SJCRH30 (cell line): ENCODE results near the gene OR2V1. TPM values are rescaled to one million over a fixed set of nuclear protein-coding genes. Genes with fewer than 3 reads are reported as not detected.
"Not testable (repeated sequence)": the region's sequence is repeated elsewhere in the genome, so short reads cannot be mapped to it uniquely, and the experiment has no call there.

ENCODE experiments used
- DNase-seq, 2 experiments: peaks; one replicate each; pipeline ENCODE4 v3.0.0-alpha.2; 2015 to 2020
- H3K27ac ChIP-seq: fragments of 250-450 bp; sonication (Bioruptor Pico); 2 replicates; pipeline ENCODE4 v1.5.1; 2020; ENCODE audit warnings: mild to moderate bottlenecking, moderate library complexity
- H3K27me3 ChIP-seq: fragments of 250-450 bp; sonication (Bioruptor Pico); 2 replicates; pipeline ENCODE4 v1.5.1; 2020; ENCODE audit warnings: mild to moderate bottlenecking, moderate library complexity
- H3K36me3 ChIP-seq: fragments of 250-450 bp; sonication (Bioruptor Pico); 2 replicates; pipeline ENCODE4 v1.5.1; 2020; ENCODE audit warnings: mild to moderate bottlenecking, moderate library complexity
- H3K4me1 ChIP-seq: fragments of 250-450 bp; sonication (Bioruptor Pico); 2 replicates; pipeline ENCODE4 v1.5.1; 2020; ENCODE audit warnings: mild to moderate bottlenecking, moderate library complexity
- H3K4me3 ChIP-seq: fragments of 250-450 bp; sonication (Bioruptor Pico); 2 replicates; pipeline ENCODE4 v1.5.1; 2020; ENCODE audit warnings: mild to moderate bottlenecking, moderate library complexity
- H3K9me3 ChIP-seq: fragments of 250-450 bp; sonication (Bioruptor Pico); replicated peaks from 2 replicates; pipeline ENCODE4 v1.5.1; 2020; ENCODE audit warnings: mild to moderate bottlenecking, moderate library complexity
- total RNA-seq: library from RNA; depleted of rRNA; stranded (reverse); fragments of >200 nt; shearing (Covaris generic); gene quantifications from 2 replicates; pipeline ENCODE4 v1.2.3, GENCODE V29; 2014

Gene OR2V1
- total RNA-seq, 1 experiment from 2014 or later, result 0.10 TPM

GRCh38 chr5:181164076-181164952 is 33.3 kb upstream of the OR2V1 start:
- no peaks in the 10 kb centered on the region for H3K9me3 ChIP-seq
- no peaks in the 10 kb centered on the region for H3K36me3 ChIP-seq
- no peak overlapping the region for H3K4me3 ChIP-seq
- no peak overlapping the region for H3K27ac ChIP-seq
- H3K27me3 ChIP-seq, result no peaks in the 10 kb centered on the region
- H3K4me1 ChIP-seq, result peaks cover 11% of the 10 kb centered on the region
- DNase-seq, result peak in 1 of 2 experiments; percentile 33

- Histone ChIP-seq H3K27me3 (no peaks in the 10 kb centered on the region), H3K27ac (no peak overlapping the region), H3K36me3 (no peaks in the 10 kb centered on the region), H3K4me1 (peaks cover 11% of the 10 kb centered on the region), H3K9me3 (no peaks in the 10 kb centered on the region), H3K4me3 (no peak overlapping the region)
- no peak for DNase-seq
Measured at GRCh38 chr5:181163487-181164075, 32.6 kb upstream of the OR2V1 start.

- Histone ChIP-seq H3K36me3 (no peaks in the 10 kb centered on the region), H3K4me1 (peaks cover 11% of the 10 kb centered on the region), H3K27me3 (no peaks in the 10 kb centered on the region), H3K9me3 (no peaks in the 10 kb centered on the region), H3K27ac (peak overlapping the region; percentile 24), H3K4me3 (peak overlapping the region; percentile 53)
- no peak for DNase-seq
Measured at GRCh38 chr5:181161534-181162175, 30.7 kb upstream of the OR2V1 start.

- peak; percentile 80 to 87 for DNase-seq
- H3K36me3 ChIP-seq, H3K9me3 ChIP-seq, H3K27me3 ChIP-seq: not testable (repeated sequence)
- Histone ChIP-seq H3K4me1 (peaks cover 11% of the 10 kb centered on the region), H3K27ac (peak overlapping the region; percentile 24), H3K4me3 (peak overlapping the region; percentile 67)
Measured at GRCh38 chr5:181160755-181161533, 30.0 kb upstream of the OR2V1 start.

GRCh38 chr5:181160152-181160754 is 29.3 kb upstream of the OR2V1 start:
- peak; percentile 75 to 77 for DNase-seq
- Histone ChIP-seq H3K27ac (peak overlapping the region; percentile 62), H3K4me3 (peak overlapping the region; percentile 67), H3K9me3 (no peaks in the 10 kb centered on the region), H3K4me1 (peaks cover 11% of the 10 kb centered on the region), H3K27me3 (no peaks in the 10 kb centered on the region), H3K36me3 (no peaks in the 10 kb centered on the region)

GRCh38 chr5:181159286-181160151 is 28.6 kb upstream of the OR2V1 start:
- no peaks in the 10 kb centered on the region for H3K27me3 ChIP-seq
- peak overlapping the region; percentile 67 for H3K4me3 ChIP-seq
- H3K9me3 ChIP-seq, result no peaks in the 10 kb centered on the region
- H3K4me1 ChIP-seq, result peaks cover 11% of the 10 kb centered on the region
- H3K36me3 ChIP-seq, result no peaks in the 10 kb centered on the region
- no peak overlapping the region for H3K27ac ChIP-seq
- peak; percentile 85 to 95 for DNase-seq

- Histone ChIP-seq H3K4me3 (no peak overlapping the region), H3K4me1 (peaks cover 11% of the 10 kb centered on the region), H3K9me3 (no peaks in the 10 kb centered on the region), H3K27ac (no peak overlapping the region), H3K36me3 (no peaks in the 10 kb centered on the region), H3K27me3 (no peaks in the 10 kb centered on the region)
- DNase-seq, result no peak
Measured at GRCh38 chr5:181158869-181159268, 27.9 kb upstream of the OR2V1 start.

- H3K4me1 ChIP-seq, result peaks cover 11% of the 10 kb centered on the region
- no peaks in the 10 kb centered on the region for H3K27me3 ChIP-seq
- no peak overlapping the region for H3K4me3 ChIP-seq
- DNase-seq, result no peak
- no peaks in the 10 kb centered on the region for H3K9me3 ChIP-seq
- H3K36me3 ChIP-seq, result no peaks in the 10 kb centered on the region
- no peak overlapping the region for H3K27ac ChIP-seq
Measured at GRCh38 chr5:181156758-181157157, 25.8 kb upstream of the OR2V1 start.

GRCh38 chr5:181153814-181154213 is 22.8 kb upstream of the OR2V1 start:
- Histone ChIP-seq H3K36me3 (no peaks in the 10 kb centered on the region), H3K27ac (no peak overlapping the region), H3K9me3 (no peaks in the 10 kb centered on the region), H3K4me3 (no peak overlapping the region), H3K4me1 (no peaks in the 10 kb centered on the region), H3K27me3 (peaks cover 9% of the 10 kb centered on the region)
- no peak for DNase-seq

GRCh38 chr5:181152406-181152805 is 21.4 kb upstream of the OR2V1 start:
- H3K36me3 ChIP-seq, result no peaks in the 10 kb centered on the region
- H3K9me3 ChIP-seq, result no peaks in the 10 kb centered on the region
- no peak overlapping the region for H3K27ac ChIP-seq
- DNase-seq, result no peak
- H3K4me3 ChIP-seq, result no peak overlapping the region
- H3K4me1 ChIP-seq, result no peaks in the 10 kb centered on the region
- H3K27me3 ChIP-seq, result peaks cover 14% of the 10 kb centered on the region

GRCh38 chr5:181151146-181151545 is 20.2 kb upstream of the OR2V1 start:
- peak; percentile 17 to 29 for DNase-seq
- H3K36me3 ChIP-seq, result no peaks in the 10 kb centered on the region
- no peak overlapping the region for H3K4me3 ChIP-seq
- no peak overlapping the region for H3K27ac ChIP-seq
- H3K27me3 ChIP-seq, result peaks cover 14% of the 10 kb centered on the region
- H3K4me1 ChIP-seq, result no peaks in the 10 kb centered on the region
- H3K9me3 ChIP-seq, result no peaks in the 10 kb centered on the region

- DNase-seq, result no peak
Measured at GRCh38 chr5:181149806-181150733, 19.1 kb upstream of the OR2V1 start.

GRCh38 chr5:181149355-181149754 is 18.4 kb upstream of the OR2V1 start:
- H3K36me3 ChIP-seq, result no peaks in the 10 kb centered on the region
- H3K9me3 ChIP-seq, result no peaks in the 10 kb centered on the region
- H3K4me1 ChIP-seq, result no peaks in the 10 kb centered on the region

More at GRCh38 chr5:181149806-181150733, 19.1 kb upstream of the OR2V1 start:
- Histone ChIP-seq H3K4me1 (no peaks in the 10 kb centered on the region), H3K9me3 (no peaks in the 10 kb centered on the region), H3K27ac (no peak overlapping the region), H3K27me3 (peaks cover 14% of the 10 kb centered on the region), H3K4me3 (no peak overlapping the region), H3K36me3 (no peaks in the 10 kb centered on the region)

More at GRCh38 chr5:181149355-181149754, 18.4 kb upstream of the OR2V1 start:
- peaks cover 14% of the 10 kb centered on the region for H3K27me3 ChIP-seq
- H3K27ac ChIP-seq, result no peak overlapping the region
- no peak overlapping the region for H3K4me3 ChIP-seq
- DNase-seq, result no peak
